AG04449 (cell line): Measurements from ENCODE around the gene EVC2.

ENCODE experiments used
- CTCF ChIA-PET: fragments of 350-600 bp; formaldehyde crosslinking; extraction: SDS; loops from one replicate; lab custom pipeline; 2021; ENCODE audit warnings: antibody characterized with exemption; lab: Yijun Ruan, JAX
- POLR2A ChIA-PET: fragments of 400-600, 350-600 bp; formaldehyde crosslinking; extraction: SDS; loops from one replicate; lab custom pipeline; 2020; ENCODE audit warnings: antibody characterized with exemption, inconsistent platforms; lab: Yijun Ruan, JAX
- DNase-seq: peaks from one replicate; pipeline ENCODE4 v3.0.0-alpha.2; 2010; ENCODE audit warnings: low read depth, low spot score
- H3K4me3 ChIP-seq: 2 replicates; pipeline ENCODE4 v1.5.1; 2011; ENCODE audit warnings: low read depth, mild to moderate bottlenecking, control low read depth, low read length
- TF ChIP-seq, protein P1 (sequence below): IDR thresholded peaks from one replicate; pipeline ENCODE4 v1.5.1; 2011; ENCODE audit warnings: mild to moderate bottlenecking, moderate library complexity, low read length, control low read depth, inconsistent platforms; ENCODE audit not compliant: insufficient read depth; ENCODE audit errors: missing control alignments

Gene EVC2

DNA sequence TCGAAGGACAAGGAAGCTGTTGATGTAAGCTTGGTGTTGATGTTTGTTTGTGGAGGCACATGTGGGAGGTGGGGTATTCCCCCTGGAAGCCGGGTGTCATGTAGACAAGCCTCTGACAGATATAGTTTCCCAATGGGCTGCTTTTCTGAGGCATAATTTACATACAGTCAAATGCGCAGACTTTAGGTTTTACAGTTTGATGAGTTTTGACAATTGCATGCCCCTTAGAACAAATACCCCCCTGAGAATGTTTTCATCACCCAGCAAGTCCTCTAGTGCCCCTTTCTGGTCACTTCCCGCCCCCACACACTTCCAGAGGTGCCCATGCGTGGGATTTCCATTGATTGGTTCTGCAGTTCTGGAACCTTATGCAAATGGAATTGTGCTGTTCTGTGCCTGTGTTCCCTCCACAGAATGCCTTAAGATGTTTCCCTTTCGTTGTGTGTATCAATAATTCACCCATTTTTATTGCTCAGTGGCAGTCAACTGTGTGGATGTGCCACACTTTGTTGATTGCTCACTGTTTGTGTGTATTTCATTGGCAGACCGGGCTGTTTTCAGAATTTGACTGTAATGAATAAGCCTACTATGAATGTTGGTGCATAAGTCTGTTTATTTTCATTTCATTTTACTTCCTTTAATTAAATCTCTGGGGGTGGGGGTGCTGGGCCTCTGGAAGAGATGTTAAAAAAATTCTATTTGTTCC, 11.1 kb upstream of the EVC2 start:
- ChIA-PET CTCF (interaction anchor here (0.6 to 1.4 kb wide), 3 partner anchors 11 to 16 kb away, joined by 3 read pairs; partner anchors contain the start of gene EVC2), POLR2A (no interaction called here)
- no peak for DNase-seq
- H3K4me3 ChIP-seq: no peak overlapping the region
- TF ChIP-seq, protein P1, sequence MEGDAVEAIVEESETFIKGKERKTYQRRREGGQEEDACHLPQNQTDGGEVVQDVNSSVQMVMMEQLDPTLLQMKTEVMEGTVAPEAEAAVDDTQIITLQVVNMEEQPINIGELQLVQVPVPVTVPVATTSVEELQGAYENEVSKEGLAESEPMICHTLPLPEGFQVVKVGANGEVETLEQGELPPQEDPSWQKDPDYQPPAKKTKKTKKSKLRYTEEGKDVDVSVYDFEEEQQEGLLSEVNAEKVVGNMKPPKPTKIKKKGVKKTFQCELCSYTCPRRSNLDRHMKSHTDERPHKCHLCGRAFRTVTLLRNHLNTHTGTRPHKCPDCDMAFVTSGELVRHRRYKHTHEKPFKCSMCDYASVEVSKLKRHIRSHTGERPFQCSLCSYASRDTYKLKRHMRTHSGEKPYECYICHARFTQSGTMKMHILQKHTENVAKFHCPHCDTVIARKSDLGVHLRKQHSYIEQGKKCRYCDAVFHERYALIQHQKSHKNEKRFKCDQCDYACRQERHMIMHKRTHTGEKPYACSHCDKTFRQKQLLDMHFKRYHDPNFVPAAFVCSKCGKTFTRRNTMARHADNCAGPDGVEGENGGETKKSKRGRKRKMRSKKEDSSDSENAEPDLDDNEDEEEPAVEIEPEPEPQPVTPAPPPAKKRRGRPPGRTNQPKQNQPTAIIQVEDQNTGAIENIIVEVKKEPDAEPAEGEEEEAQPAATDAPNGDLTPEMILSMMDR: no peak

DNA sequence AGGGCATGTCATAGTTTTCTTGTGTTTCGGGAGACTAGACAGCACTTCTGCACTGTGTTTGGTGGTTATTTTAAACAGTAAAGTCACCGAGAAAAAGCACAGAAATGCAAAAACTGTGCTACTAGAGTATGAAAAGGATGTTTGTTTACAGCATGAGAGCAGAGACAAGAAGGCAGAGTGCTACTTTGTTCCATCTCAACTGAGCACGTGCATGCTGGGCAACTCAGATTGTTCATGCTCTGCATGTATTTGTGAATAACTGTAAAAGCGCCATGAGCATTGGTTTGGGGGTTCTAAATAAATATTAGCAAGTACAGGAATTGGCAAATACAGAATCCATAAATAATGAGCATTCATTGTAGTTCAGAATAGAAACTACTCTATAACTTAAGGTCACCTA, 10.1 kb upstream of the EVC2 start:
- no peak for DNase-seq
- POLR2A ChIA-PET: interaction anchor here (0.6 kb wide), 1 partner anchor 1838 kb away, joined by 3 read pairs; no protein-coding TSS in a partner anchor
- CTCF ChIA-PET: interaction anchor here (1.4 kb wide), 1 partner anchor 10 kb away, joined by 3 read pairs; the partner anchor contains the start of gene EVC2

DNA sequence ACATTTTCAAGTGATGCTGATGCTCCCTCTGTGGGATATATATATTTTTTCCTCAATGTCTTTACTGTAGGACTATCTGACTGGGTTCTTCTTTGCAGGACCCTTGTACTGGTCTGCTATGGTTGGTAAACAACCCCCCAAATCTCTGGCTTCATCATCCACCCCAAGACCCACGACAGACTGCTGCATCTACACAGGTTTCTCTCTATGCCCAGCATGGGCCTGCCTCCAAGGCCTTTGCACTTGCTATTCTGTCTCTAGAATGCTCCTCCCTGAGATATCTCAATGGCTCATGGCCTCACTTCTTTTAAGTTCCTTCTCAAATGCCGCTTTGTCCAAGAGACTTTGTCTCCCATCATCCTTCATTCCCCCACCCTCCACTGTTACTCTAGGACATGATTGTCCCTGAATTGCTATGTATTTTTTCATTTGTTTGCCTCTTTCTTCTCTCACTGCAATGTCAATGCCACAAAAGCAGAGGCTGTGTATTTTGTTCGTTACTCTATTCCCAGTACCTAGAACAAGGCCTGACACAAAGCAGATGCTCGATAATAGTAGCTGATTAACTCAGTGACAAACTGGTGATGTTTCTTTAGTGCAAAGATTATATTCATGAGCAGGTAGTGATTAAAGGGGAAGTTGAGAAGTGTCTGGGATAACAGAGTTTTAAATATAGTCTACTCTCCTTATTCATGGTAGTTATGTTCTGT, 9.2 kb upstream of the EVC2 start:
- DNase-seq: no peak
- POLR2A ChIA-PET: interaction anchor here (0.6 kb wide), 1 partner anchor 1837 kb away, joined by 3 read pairs; no protein-coding TSS in a partner anchor
- CTCF ChIA-PET: no interaction called here
- H3K4me3 ChIP-seq: no peak overlapping the region
- TF ChIP-seq, protein P1: no peak

More for the DNA sequence above, 10.1 kb upstream of the EVC2 start:
- TF ChIP-seq, protein P1: no peak
- H3K4me3 ChIP-seq: no peak overlapping the region

DNA sequence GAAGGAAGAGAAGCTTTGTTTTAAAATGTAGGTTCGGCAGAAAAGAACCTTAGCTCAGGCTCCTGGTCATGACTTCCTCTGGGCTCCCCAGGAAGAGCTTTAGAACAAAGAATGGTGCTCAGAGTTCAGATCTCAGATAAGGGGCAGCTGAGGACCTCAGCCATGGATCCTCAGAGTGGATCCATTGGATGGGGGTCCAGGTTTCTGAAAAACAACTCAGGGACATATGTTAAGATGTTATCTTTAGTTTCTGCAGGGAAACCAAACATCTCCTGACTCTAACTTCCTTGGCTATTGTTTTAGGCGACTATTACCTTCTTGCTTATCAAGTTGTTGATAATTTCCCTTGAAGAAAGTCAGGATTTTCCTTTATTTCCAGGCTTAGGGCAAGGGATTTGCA, 8.0 kb upstream of the EVC2 start:
- no peak for DNase-seq
- POLR2A ChIA-PET: no interaction called here
- CTCF ChIA-PET: interaction anchor here (1.0 kb wide), 1 partner anchor 74 kb away, joined by 3 read pairs; no protein-coding TSS in a partner anchor
- no peak overlapping the region for H3K4me3 ChIP-seq
- TF ChIP-seq, protein P1: no peak

DNA sequence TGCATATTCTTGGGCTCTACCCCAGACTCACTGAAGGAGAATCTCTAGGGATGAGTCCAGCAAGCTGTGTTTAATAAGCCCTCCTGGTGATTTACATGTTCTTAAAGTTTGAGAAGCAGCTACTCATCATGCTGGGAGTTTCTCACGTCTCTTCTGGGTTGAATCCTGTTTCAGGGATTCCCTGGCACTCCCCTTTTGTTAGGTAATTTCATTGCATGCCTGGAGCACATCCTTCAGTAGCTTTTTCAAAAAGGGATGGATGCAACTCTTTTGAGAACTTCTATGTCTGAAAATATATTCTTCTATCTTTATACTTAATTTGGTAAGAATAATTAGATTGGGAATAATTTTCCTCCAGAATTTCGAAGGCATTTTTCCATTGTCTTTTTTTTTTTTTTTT, 7.0 kb upstream of the EVC2 start:
- POLR2A ChIA-PET: interaction anchor here (0.6 kb wide), 1 partner anchor 86 kb away, joined by 3 read pairs; no protein-coding TSS in a partner anchor
- CTCF ChIA-PET: interaction anchor here (1.0 to 1.4 kb wide), 3 partner anchors 75 to 97 kb away, joined by 3 to 4 read pairs (median 4); no protein-coding TSS in a partner anchor
- DNase-seq: no peak
- TF ChIP-seq, protein P1: no peak
- H3K4me3 ChIP-seq: no peak overlapping the region

DNA sequence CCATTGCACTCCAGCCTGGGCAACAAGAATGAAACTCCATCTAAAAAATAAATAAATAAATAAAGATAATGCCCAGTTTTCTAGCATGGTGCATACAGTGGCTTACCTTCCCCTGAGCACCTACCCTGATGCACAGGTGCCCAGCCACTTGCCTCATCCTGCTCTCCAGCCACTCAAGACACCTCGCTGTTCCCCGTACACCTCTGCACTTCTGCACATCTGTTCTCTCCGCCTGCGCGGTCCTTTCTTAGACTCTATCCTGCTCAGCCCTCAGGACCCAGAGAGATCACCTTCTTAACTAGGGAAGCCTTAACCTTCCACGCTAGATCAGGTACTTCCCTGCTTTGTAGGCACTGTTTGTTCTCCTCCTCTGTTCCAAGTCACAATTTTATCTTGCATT, 5.5 kb upstream of the EVC2 start:
- ChIA-PET POLR2A (no interaction called here), CTCF (interaction anchor here (1.3 to 1.4 kb wide), 2 partner anchors 77 to 99 kb away, joined by 4 read pairs; no protein-coding TSS in a partner anchor)
- no peak overlapping the region for H3K4me3 ChIP-seq
- TF ChIP-seq, protein P1: no peak
- no peak for DNase-seq
